ENCODE data around the gene NLGN1. TPM values are rescaled to one million over a fixed set of nuclear protein-coding genes. Genes with fewer than 3 reads are reported as not detected.

Gene NLGN1
- total and polyA plus RNA-seq, 9 of the 15 experiments (the other 6 are each of a cell fraction or from before 2014, with no cell fraction given): under 0.01 to 0.01 TPM; not detected in 7

- Histone ChIP-seq H2AFZ (ENCODE audit: low read depth, low read length) (no peak overlapping the region), H3K36me3 (ENCODE audit: control insufficient read depth, insufficient read depth, low read length) (no peaks in the 10 kb centered on the region), H3K27ac (ENCODE audit: extremely low read depth, low read depth, low read length) (no peak overlapping the region), H3K9me1 (ENCODE audit: control insufficient read depth, insufficient read depth, low read length) (no peaks in the 10 kb centered on the region), H3K4me2 (ENCODE audit: insufficient read depth, low read length) (no peak overlapping the region), H3K27me3 (ENCODE audit: control insufficient read depth in 2 of 2, insufficient read depth in 2 of 2, low read length in 2 of 2) (no peaks in the 10 kb centered on the region), H3K4me3 (no peak overlapping the region), H3K9me3 (replicated peaks; ENCODE audit: control insufficient read depth, insufficient read depth, low read depth, low read length) (no peaks in the 10 kb centered on the region), H3K9ac (ENCODE audit: insufficient read depth in 1 of 2, low read depth in 2 of 2, low read length in 2 of 2) (no peak overlapping the region), H3K79me2 (ENCODE audit: control insufficient read depth, insufficient read depth, low read length) (no peaks in the 10 kb centered on the region), H4K20me1 (replicated peaks; ENCODE audit: control insufficient read depth, insufficient read depth, low read length) (no peaks in the 10 kb centered on the region), H3K4me1 (replicated peaks in 1 of 2; ENCODE audit: control insufficient read depth in 2 of 2, insufficient read depth in 2 of 2, low read length in 2 of 2) (no peaks in the 10 kb centered on the region)
- FAIRE-seq (no peak), ATAC-seq (no peak), DNase-seq (ENCODE audit: extremely low read depth in 1 of 4, low spot score in 3 of 4) (no peak)
- WGBS (ENCODE audit: insufficient coverage, low coverage, missing lambda C conversion rate): 3% methylated on average over 3 of the region's 3 CpGs
- TF ChIP-seq IRF1 (CRISPR knock-in tag; IDR thresholded peaks at IDR 0.05; ENCODE audit: borderline replicate concordance) (no peak), ZNF354B (CRISPR knock-in tag; IDR thresholded peaks at IDR 0.05) (no peak), ARNT (IDR thresholded peaks at IDR 0.05) (no peak), CHD1 (IDR thresholded peaks at IDR 0.05; ENCODE audit: low read length) (no peak), RCOR1 (IDR thresholded peaks at IDR 0.05; ENCODE audit: borderline replicate concordance in 1 of 2, low read depth in 2 of 2, low read length in 2 of 2) (no peak), ARID2 (IDR thresholded peaks at IDR 0.05) (no peak), ZNF407 (IDR thresholded peaks at IDR 0.05; ENCODE audit: low read depth) (no peak), HNRNPH1 (optimal IDR thresholded peaks at IDR 0.05; ENCODE audit: low read depth, low read length) (no peak), ZC3H8 (IDR thresholded peaks at IDR 0.05) (no peak), HOMEZ (CRISPR knock-in tag; IDR thresholded peaks at IDR 0.05) (no peak), GATAD2A (IDR thresholded peaks at IDR 0.05) (no peak), ETV6 (IDR thresholded peaks at IDR 0.05; ENCODE audit: borderline replicate concordance in 1 of 2, low read depth in 2 of 2, low read length in 1 of 2) (no peak), ETV6 (CRISPR knock-in tag; IDR thresholded peaks at IDR 0.05; ENCODE audit: borderline replicate concordance) (no peak)
- no TSS peak for BruUV-seq (replicated peaks)
- intact Hi-C loops (cut with micrococcal nuclease) (no loop called here), in situ Hi-C loops (cut with MboI) (no loop called here)
- ChIA-PET POLR2A (no interaction called here), CTCF (ENCODE audit: low intra/inter-chr PET ratio) (no interaction called here)
Measured at GRCh38 chr3:173725507-173725906, 328.0 kb downstream of the NLGN1 start.
